HFFc6 (cell line): ENCODE results near the gene MSANTD1. TPM values are rescaled to one million over a fixed set of nuclear protein-coding genes. Genes with fewer than 3 reads are reported as not detected.

Experiments used
- DNase-seq: peaks from one replicate; pipeline ENCODE4 v3.0.0-alpha.2; 2018
- H3K27ac Mint-ChIP-seq: 2 replicates; pipeline ENCODE4 v1.8.0; 2020; ENCODE audit warnings: mild to moderate bottlenecking, mixed read lengths
- H3K27me3 Mint-ChIP-seq: 2 replicates; pipeline ENCODE4 v1.8.0; 2021; ENCODE audit warnings: mild to moderate bottlenecking, moderate library complexity, mixed read lengths; ENCODE audit not compliant: insufficient read depth
- H3K36me3 Mint-ChIP-seq: 2 replicates; pipeline ENCODE4 v1.8.0; 2021; ENCODE audit warnings: low read depth, mixed read lengths
- H3K4me1 Mint-ChIP-seq: 2 replicates; pipeline ENCODE4 v1.8.0; 2020; ENCODE audit warnings: low read depth, mixed read lengths
- H3K4me3 Mint-ChIP-seq: 2 replicates; pipeline ENCODE4 v1.8.0; 2020; ENCODE audit warnings: mild to moderate bottlenecking, moderate library complexity, mixed read lengths
- H3K9me3 Mint-ChIP-seq: 2 replicates; pipeline ENCODE4 v1.8.0; 2020; ENCODE audit warnings: mild to moderate bottlenecking, mixed read lengths
- total RNA-seq, 6 experiments: library from RNA; stranded (reverse); fragmentation: NEBNext Ultra II Directional; extraction: Animal tissue kit (Norgen Biotek cat#: 25700); gene quantifications; 2 replicates in 1 of 6; 3 replicates in 5 of 6; pipeline ENCODE4 v1.2.3, GENCODE V29; 2021
- TF ChIP-seq, protein P1 (sequence below): fragments of 200-600 bp; sonication (generic); IDR thresholded peaks from 2 replicates; pipeline ENCODE4 v1.5.0; 2021; ENCODE audit warnings: antibody characterized with exemption, mild to moderate bottlenecking

The MSANTD1 gene
- total RNA-seq, 6 experiments from 2014 or later = 0.09 to 0.35 (median 0.12) TPM

DNA sequence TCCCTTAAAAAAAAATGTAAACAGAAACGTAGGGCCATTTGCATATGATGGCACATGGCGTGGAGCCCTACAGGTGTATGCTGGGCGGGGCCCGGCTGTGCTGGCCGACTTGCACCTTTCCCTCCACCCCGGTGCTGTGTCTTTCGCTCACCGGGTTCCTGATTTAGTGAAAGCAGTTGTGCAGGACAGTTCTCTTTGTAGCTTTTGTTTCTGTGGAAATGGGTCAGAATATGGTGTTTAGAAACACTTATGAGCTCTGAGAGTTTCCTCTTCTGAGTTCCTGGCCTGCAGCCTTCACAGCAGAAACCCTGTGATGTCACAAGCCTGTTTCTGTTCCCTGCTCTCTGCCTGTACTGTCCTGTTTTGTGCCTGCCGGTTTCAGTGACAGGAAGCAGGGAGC, 22.5 kb upstream of the MSANTD1 start:
- peaks cover 32% of the 10 kb centered on the region for H3K36me3 Mint-ChIP-seq
- no peak overlapping the region for H3K4me3 Mint-ChIP-seq
- peaks cover 4% of the 10 kb centered on the region; the same call in 1 of the 2 replicates for H3K9me3 Mint-ChIP-seq
- peaks cover 1% of the 10 kb centered on the region for H3K27me3 Mint-ChIP-seq
- TF ChIP-seq, protein P1, sequence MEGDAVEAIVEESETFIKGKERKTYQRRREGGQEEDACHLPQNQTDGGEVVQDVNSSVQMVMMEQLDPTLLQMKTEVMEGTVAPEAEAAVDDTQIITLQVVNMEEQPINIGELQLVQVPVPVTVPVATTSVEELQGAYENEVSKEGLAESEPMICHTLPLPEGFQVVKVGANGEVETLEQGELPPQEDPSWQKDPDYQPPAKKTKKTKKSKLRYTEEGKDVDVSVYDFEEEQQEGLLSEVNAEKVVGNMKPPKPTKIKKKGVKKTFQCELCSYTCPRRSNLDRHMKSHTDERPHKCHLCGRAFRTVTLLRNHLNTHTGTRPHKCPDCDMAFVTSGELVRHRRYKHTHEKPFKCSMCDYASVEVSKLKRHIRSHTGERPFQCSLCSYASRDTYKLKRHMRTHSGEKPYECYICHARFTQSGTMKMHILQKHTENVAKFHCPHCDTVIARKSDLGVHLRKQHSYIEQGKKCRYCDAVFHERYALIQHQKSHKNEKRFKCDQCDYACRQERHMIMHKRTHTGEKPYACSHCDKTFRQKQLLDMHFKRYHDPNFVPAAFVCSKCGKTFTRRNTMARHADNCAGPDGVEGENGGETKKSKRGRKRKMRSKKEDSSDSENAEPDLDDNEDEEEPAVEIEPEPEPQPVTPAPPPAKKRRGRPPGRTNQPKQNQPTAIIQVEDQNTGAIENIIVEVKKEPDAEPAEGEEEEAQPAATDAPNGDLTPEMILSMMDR = no peak
- DNase-seq = no peak
- no peak overlapping the region for H3K27ac Mint-ChIP-seq
- H3K4me1 Mint-ChIP-seq = peaks cover 12% of the 10 kb centered on the region

DNA sequence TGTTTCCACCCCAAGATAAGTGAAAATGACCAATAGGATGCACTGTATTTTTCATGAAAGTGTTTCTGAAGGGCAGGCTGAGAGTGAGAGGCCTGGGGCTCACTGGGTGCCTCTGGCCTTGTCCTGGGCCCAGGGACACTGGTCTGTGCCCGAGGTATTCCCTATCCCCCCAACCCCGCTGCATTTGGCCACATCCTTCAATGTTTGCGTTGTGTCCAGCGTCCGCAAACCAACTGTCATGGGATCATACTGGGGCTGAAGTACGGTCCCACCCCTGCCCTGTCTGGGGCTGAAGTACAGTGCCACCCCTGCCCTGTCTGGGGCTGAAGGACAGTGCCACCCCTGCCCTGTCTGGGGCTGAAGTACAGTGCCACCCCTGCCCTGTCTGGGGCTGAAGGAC, 22.0 kb upstream of the MSANTD1 start:
- H3K27ac Mint-ChIP-seq = no peak overlapping the region
- peaks cover 1% of the 10 kb centered on the region for H3K27me3 Mint-ChIP-seq
- H3K4me1 Mint-ChIP-seq = peaks cover 12% of the 10 kb centered on the region
- TF ChIP-seq, protein P1 = no peak
- peaks cover 32% of the 10 kb centered on the region for H3K36me3 Mint-ChIP-seq
- no peak overlapping the region for H3K4me3 Mint-ChIP-seq
- H3K9me3 Mint-ChIP-seq = peaks cover 4% of the 10 kb centered on the region; the same call in 1 of the 2 replicates
- no peak for DNase-seq

DNA sequence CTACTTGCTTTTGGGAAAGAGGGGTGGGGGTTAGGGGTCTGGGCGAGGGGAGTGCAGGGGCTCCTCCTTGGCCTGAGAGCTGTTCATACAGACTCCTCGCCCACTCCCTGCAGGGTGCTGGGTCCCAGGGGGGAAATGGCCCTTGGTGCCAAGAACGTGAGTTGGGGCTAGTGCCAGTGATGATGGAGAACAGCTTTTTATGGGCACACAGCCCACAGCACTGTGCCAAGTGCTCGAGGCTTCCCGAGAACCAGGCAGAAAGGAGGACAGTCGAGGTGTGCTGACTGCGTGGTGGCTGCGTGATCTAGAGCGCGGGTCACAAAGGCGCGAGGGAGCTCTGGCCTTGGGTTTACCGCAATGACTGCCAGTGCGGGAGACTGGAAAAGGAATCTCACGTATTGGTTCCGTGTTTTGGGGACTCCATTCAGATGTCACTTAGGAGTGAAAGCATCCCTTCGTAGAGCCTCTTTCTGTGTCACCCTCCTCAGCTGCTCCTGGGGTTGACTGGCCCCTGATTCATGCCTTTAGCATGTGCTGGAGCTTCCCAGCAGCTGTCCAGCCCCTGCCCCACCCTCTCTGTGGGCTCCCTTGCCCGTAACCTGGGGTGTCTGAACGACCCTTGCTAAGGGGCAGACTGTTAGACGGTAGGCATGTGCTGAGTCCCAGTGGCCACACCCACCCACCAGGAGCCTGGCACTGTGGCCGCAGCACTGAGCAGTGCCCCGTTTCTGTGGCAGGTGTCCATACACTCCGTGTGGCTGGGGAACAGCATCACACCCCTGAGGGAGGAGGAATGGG, 20.9 kb upstream of the MSANTD1 start:
- Mint-ChIP-seq H3K4me3 (no peak overlapping the region), H3K27me3 (peaks cover 1% of the 10 kb centered on the region), H3K36me3 (peaks cover 23% of the 10 kb centered on the region), H3K4me1 (peaks cover 12% of the 10 kb centered on the region), H3K27ac (no peak overlapping the region), H3K9me3 (peaks cover 4% of the 10 kb centered on the region; the same call in 1 of the 2 replicates)
- TF ChIP-seq, protein P1 = no peak
- DNase-seq = no peak

DNA sequence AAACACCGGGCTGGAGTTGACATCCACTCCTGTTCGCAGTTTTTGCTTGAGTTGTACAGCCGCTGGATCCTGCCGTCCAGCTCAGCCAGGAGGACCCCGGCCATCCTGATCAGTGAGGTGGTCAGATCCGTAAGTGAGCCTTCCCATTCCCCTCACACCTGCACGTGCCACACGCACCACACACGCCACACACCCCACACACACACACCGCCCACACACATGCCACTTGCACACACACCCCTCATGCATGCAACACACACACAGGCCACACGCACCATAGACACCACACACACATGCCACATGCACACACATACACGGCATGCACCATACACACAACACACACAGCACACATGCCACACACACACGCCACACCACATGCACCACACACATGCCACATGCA, 20.1 kb upstream of the MSANTD1 start:
- DNase-seq = no peak
- TF ChIP-seq, protein P1 = no peak
- Mint-ChIP-seq H3K36me3 (peaks cover 28% of the 10 kb centered on the region), H3K27me3 (peaks cover 3% of the 10 kb centered on the region), H3K4me1 (peaks cover 16% of the 10 kb centered on the region), H3K4me3 (no peak overlapping the region), H3K27ac (peak overlapping the region; percentile 7; the same call in 1 of the 2 replicates), H3K9me3 (peaks cover 4% of the 10 kb centered on the region; the same call in 1 of the 2 replicates)

DNA sequence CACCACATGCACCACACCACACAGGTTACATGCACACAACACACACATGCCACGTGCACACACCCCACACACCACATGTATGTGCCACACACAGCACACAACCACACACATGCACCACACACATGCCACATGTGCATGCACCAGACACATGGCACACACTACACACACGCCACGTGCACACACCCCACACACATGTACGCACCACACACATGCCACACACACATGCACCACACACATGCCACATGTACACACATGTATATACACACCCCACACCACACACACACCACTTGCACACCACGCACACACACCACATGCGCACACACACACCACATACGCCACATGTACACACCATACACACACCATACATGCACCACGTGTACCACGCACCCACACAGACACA, 19.6 kb upstream of the MSANTD1 start:
- DNase-seq = no peak
- Mint-ChIP-seq H3K4me1 (peaks cover 17% of the 10 kb centered on the region), H3K9me3 (peaks cover 4% of the 10 kb centered on the region; the same call in 1 of the 2 replicates), H3K36me3 (peaks cover 29% of the 10 kb centered on the region), H3K27ac (peak overlapping the region; percentile 7; the same call in 1 of the 2 replicates), H3K4me3 (no peak overlapping the region), H3K27me3 (peaks cover 3% of the 10 kb centered on the region; the same call in 1 of the 2 replicates)
- TF ChIP-seq, protein P1 = no peak
